HG03432 (cell line): Measurements from ENCODE around the gene NKAIN1.
"Not testable (repeated sequence)": the region's sequence is repeated elsewhere in the genome, so short reads cannot be mapped to it uniquely, and the experiment has no call there.

ENCODE experiments used
- ATAC-seq: cut with Tn5 transposase; IDR thresholded peaks from one replicate; pipeline ENCODE4 v1.9.1; 2021; ENCODE audit warnings: mild to moderate bottlenecking, moderate library complexity; ENCODE audit not compliant: unreplicated experiment

Gene NKAIN1

DNA sequence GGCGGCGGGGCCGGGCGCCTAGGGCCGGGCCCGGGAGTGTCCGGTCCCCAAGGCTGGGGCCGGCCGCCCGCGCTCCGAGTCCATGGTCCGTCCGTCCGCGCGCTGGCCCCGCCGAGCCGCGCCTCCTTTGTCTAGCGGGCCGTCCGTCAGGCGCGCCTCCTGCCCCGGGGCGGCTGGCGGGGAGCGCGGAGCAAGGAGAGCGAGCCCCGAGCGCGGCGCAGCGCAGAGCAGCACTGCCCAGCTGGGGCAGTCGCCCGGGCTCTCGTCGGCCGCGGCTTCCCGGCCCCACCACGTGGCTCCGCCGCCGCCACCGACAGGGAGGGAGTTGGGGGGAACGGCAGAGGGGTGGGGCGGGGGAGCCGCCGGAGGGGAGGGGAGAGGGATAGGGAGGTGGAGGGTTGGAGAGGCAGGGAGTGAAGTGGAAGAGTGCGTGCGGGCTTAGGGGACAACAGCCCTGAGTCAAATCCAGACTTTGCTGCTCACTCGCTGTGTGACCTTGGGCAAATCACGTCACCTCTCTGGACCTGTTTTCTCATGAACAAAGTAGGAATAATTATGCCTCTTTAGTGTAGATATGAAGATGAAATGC, at the start of gene NKAIN1:
Gene NKAIN1 (minus strand): TSS at position 235 of the 589 bp plus-strand sequence. CDS start 340 bp downstream, outside the sequence.
- no peak for ATAC-seq

DNA sequence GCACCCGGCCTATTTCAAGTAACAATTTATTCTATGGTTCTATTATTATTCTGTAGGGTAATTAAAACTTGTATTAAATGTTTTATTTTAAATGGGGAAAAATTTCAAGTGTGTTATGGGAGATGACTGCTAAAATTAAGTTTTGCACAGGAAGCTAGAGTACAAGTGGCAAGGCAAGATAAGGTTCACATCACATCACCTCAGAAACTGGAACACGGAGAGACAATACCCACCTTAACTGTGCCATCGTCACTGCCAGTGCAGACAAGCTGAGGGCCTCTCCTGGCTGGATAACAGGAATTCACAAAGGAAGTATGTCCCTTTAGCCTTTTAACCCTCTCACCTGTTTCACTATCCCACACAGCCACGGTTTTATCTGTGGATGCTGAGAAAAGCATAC, 49.3 kb upstream of the NKAIN1 start:
- ATAC-seq = no peak

DNA sequence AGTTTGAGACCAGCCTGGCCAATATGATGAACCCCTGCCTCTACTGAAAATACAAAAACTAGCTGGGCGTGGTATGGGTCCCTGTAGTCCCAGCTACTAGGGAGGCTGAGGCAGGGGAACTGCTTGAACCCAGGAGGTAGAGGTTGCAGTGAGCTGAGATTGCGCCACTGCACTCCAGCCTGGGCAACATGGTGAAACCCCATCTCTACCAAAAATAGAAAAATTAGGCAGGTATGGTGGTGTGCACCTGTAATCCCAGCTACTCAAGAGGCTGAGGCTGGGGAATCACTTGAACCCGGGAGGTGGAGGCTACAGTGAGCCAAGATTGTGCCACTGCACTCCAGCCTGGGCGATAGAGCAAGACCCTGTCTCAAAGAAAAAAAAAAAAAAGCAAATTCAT, 48.1 kb upstream of the NKAIN1 start:
- not testable (repeated sequence) for ATAC-seq

DNA sequence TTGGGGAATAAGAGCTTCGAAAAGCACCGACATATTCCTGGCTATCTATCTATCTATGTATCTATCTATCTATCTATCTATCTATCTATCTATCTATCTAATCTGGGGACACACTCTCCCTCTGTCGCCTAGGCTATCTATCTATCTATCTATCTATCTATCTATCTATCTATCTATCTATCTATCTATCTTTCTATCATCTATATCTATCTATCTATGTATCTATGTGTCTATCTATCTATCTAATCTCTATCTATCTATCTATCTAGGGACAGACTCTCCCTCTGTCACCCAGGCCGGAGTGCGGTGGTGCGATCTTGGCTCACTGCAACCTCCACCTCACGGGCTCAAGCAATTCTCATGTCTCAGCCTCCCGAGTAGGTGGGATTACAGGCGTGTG, 42.7 kb upstream of the NKAIN1 start:
- ATAC-seq = not testable (repeated sequence)

DNA sequence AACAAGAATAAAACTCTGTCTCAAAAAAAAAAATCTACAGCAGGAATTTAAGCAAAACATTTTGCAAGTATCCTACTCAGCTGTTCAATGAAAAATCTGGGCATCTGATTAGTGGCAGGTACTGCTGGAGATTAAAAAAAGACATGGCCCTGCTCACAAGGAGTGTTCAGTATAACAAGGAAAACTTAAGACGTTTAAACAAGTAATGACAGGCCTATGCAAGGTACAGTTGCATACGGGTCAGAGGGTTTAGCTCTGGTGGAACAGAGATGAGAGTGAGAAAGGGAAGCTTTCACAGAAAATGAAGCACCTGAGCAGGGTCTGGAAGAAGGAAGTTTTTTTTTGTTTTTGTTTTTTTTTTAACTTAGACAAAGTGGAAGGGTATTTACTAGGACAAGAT, 33.9 kb upstream of the NKAIN1 start:
- no peak for ATAC-seq

DNA sequence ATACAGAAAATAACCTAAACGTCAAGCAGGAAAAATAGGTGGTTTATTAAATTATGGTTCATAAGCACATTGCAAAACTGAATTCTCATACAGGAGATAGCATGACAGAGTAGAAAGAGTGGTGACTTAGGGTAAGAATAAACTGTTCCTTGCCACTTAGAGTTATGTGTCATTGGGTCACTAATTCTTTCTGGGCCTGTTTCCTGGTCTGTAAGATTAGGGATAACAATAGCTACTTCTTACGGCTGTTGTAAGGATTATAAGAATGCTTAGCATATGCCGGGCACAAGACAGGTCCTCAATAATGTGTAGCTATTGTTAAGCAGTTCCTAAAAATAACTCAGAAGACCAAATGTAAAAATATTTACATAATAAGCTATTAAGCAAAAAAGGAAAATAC, 32.7 kb upstream of the NKAIN1 start:
- ATAC-seq = no peak

DNA sequence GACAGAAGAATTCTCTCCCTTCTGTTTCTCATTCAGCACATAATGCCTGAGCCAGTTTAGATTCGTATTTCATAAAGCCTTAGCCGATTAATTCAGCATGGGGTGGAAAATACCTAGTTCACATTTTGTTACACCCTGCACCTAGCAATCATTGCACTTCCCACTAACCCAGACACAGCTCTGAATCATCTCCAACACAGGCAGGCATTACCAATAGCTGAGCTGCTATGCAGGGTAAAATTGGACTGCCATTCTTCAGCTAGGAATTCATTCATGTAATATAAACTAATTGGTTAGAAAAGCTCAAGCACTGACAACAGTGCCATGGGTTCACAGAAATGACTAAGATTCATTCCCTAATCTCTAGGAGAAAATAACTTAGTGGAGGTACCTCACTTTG, 26.9 kb upstream of the NKAIN1 start:
- ATAC-seq = no peak

DNA sequence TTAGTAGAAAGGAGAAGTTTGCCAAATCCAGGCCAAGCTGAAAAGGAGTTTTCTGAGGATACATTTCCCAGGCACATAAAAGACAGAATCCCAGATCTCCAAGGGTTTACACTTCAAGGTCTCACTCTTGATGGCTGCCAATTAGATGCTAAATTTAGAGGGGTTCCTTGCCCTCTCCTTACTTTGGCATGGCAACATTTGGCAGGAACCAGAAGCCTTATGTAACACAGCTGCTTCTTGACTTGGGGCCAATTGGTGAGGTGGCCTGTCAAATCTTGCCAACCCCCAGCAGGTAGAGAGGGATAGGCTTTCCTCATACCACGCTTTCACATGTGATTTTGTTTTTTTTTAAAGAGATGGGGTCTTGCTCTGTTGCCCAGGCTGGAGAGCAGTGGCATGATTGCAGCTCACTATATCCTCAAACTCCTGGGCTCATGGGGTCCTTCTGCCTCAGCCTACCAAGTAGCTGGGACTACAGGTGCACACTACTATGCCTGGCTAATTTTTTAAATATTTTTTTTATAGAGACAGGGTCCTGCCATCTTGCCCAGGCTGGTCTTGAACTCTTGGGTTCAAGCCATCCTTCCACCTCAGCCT, 25.2 kb upstream of the NKAIN1 start:
- no peak for ATAC-seq

DNA sequence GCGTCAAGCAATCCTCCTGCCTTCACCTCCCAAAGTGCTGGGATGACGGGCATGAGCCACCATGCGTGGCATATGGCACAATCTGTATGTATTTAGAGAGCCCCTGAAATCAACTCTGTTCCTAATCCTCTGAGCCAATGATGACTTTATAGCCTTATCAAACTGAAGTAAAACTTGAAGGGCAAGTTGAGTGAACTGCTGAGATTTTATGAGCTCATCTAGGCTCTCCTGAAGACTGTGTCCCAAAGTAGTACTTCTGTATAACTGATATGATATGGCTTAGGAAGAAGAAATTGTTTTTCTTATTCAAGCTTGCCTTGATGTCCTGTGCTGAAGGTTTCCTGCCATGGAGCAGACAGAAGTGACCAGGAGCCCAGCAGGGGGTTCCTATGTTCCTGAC, 23.7 kb upstream of the NKAIN1 start:
- ATAC-seq = no peak

DNA sequence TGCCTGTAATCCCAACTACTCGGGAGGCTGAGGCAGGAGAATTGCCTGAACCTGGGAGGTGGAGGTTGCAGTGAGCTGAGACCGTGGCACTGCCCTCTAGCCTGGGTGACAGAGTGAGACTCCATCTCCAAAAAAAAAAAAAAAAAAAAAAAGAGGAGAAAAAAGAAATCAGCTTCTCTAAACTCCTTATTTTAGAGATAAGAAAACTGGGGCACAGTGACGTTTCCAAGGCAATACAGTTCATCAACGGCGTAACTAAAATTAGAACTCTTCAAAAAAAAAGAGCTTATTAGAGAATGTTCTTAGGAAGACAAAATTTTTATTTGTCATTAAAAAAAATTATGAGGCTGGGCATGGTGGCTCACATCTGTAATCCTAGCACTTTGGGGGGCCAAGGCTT, 22.7 kb upstream of the NKAIN1 start:
- ATAC-seq = not testable (repeated sequence)

DNA sequence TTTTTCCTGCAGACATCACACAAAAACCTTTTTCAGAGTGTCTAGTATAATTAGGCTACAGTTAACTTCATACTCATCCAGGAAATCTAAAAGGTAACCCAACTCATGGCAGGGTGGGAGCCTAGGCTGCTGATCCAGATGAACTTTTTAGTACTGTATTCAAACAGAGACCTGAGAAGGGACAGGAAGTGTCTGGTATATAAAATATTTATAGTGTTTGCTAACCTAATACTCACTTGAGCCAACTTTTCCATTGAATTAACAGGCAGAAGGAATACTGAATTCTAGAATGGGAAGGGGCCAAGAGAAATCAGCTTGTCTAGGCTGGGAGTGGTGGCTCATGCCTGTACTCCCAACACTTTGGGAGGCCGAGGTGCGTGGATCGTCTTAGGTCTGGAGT, 22.2 kb upstream of the NKAIN1 start:
- ATAC-seq = no peak

DNA sequence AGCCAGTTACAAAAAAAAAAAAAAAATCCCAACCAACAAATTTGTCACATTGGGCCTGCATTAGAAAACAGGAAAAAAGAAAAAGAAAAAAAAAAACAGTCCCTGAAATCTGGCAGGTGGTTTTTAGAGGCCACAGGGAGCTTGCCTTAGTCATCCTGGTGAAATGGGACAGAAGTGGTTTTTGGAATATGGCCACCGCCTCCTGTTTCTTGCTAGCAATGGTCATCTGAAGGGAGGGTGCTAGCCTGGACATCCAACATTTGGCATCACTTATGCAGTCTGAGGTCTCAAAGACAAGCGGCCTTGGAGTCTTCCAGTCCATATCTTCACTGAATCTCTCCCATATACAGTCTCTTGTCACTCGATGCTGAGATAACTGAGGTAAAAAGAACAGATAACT, 20.1 kb upstream of the NKAIN1 start:
- ATAC-seq = no peak

DNA sequence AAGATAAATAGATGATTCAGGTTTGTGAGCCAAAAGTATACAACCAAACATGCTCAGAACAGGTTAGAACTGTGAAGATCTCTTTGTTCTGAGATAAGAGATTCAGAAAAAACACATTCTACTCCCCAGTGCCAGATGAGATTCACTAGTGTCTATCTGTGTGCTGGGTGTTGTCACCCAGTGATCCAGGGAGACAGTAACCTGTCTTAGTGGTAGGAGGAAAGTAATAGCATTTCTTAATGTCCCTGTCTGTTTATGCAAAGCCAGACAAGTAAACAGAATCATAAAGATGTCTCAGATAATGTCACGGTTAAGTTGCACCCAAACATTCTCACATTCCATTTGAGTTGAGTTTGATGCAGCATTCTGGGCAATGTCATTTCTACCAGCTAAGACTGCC, 18.9 kb upstream of the NKAIN1 start:
- no peak for ATAC-seq

DNA sequence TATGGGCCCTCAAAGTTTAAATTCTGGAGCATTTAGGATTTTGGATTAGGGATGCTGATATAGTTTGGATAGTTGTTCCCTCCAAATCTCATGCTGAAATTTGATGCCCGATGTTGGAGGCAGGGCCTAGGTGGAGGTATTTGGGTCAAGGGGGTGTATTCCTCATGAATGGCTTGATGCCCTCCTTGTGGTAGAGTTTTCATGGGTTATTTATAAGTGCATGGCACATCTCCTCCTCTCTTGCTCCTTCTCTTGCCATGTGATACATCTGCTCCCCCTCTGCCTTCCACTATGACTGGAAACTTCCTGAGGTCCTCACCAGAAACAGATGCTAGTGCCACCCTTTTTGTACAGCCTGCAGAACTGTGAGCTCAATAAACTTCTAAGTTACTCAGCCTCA, 17.5 kb upstream of the NKAIN1 start:
- no peak for ATAC-seq

DNA sequence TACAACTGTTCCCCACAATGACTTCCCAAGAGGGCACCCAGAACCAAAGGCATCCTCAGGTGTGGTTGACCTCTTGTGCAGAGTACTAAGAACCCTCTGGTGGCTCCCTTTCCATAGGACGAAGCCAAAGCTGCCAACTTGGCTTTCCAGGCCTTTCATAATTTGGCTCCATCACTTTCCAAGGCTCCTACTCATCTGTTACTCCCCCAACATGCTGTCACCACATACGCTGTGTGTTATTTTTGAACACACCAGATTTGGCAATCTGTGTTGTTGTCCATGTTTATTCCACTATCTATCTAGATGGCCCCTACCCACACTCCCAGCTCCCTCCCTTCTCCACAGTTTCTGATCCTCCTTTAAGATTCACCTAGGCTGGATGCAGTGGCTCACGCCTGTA, 10.2 kb upstream of the NKAIN1 start:
- no peak for ATAC-seq

DNA sequence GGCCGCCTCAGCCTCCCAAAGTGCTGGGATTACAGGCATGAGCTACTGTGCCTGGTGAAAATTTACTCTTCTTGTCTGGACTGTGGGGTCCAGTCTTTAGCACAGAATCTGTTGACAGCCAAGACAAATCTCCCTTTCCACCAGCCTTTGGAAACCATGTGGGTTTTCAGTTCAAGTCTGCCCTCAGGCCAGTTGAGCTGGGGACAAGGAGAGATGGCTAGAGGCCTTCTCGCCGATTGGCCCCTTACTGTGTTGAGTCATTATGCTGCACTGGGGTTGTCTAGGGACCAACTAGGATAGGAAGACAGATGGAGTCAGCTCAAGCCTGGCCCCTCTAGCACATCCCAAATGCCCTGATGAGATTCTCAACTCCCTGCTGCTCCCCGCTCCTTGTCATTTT, 8.6 kb upstream of the NKAIN1 start:
- ATAC-seq = no peak

DNA sequence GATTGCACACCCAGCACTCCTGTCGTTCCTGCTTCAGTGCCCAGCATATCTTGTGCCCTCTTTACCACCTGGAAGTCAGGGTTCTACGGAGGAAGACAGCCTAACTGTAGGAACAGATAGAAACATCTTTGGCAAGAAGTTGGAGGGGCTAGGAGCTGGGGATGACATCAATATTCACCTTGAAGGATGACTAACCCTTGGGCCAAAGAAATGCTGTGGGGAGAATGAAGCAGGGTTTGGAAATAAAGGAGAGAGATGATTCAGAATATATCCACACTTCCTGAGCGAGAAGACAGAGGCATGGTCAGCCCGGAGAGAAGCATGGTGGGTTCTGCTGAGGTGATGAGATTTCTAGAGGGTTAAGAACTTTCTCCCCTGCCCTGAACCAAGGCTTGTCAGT, 4.6 kb upstream of the NKAIN1 start:
- ATAC-seq = no peak

DNA sequence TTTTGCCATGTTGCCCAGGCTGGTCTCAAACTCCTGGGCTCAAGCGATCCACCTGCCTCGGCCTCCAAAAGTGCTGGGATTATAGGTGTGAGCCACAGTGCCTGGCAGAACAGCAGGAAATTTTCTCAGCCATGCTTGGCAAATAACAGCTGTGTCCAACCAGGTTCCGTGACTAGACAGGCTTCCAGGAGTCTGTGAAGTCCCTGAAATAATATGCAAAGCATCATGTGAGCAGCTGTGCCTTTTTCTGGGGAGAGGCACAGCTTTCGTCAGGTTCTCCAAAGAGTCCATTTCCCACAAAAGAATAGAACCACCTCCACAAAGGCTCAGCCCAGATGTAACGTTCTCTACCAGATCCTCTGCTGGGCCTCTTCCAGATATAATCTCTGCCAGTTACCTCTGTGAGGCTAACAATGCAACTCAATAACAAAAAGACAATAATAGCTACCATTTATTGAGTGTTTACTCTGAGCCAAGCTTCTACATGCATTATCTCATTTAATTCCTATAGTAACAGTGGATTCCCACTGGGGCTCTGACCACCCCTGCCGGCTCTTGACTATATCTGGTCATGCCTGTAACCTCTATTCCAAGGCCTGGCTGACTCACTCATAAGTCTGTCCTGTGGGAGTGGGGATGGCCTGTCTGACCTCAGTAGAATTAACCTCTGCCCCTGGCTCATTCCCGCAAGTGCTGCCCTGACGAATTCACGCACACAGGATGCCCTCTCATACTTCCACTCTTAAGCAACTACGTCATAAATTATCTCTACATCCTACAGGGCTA, 4.0 kb upstream of the NKAIN1 start:
- ATAC-seq = no peak

DNA sequence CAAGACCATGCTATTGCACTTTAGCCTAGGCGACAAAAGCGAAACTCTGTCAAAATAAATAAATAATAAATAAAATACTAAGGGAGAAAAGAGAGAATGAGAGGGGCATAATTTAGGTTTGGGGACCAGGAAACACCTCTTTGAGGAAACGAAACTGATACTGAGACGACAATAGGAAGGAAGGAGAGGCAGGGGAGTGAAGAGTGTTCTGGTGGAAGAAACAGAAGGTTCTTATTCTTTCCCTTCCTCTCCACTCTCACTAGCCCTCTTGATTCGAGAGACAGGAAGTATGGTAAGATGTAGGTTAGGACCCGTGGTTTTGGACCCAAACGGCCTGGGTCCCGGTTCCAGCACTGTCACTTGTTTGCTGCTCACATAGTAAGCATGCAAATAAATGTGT, 1.6 kb upstream of the NKAIN1 start:
- ATAC-seq = no peak

DNA sequence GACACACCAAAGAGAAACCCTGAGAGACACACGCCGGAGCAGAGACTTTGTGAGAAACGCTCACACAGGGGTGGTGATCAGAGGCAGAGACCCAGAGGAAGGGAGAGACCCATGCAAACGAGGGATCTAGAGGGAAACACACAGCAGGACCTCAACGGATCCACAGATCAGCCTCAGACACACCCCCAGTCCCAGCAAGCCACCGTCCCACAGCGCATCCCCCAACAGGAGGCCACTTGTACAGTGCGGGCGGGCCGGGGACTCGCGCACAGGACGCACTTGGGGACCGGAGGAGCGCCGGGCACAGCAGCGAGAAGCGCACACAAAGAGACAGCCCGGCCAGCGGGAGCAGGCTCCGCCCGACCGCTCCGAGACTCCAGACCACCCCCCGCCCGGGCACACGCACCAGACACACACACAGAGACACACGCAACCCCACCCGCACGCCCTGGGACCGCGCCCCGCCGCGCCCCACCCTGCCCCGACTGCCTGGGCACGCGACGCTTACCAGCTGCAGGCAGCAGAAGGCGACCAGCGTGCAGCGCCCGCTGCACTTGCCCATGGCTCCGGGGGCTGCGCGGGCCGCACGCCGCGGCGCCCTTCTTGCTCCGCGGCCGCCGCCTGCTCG, 587 bp downstream of the NKAIN1 start:
- no peak for ATAC-seq

DNA sequence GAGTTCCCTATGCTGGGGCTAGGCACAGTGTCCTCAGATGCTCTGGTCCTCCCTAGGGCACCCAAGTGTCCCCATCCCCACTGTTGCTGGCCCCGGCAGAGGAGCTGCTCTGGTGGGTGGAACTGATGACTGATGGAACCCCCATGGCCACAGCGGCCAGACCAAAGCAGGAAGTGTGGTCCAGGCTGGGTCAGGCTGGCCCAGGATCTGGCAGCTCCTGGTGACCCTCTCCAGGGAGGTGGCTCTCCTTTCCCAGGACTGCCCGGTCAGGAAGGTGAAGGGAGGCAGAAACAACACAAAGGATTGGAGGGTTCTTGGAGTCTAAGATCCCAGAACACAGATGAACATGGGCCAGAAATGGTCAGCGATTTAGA, 1.1 kb downstream of the NKAIN1 start:
- ATAC-seq = no peak

DNA sequence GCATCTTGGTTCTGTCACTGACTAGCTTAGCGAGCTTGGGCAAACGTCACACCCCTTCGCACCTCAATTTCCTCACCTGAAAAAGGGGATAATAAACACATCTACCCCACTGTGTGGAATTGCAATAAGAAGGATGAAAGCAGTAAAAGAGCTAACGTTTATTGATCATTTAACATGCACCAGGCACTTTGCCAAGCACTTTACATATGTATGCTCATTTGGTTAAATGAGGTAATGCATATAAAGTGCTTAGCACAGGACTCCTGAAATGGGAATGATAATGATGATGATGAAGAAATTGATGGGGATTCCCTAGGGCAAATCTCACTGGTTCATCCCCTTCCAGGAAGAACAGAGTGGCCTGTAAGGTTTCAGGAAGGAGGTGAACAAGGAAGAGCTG, 4.8 kb downstream of the NKAIN1 start:
- ATAC-seq = no peak
